ENCODE measurements around the gene RNASE7.
A peak's percentile ranks its signal among the peaks of the same experiment; 100 is the strongest.
"Not testable (repeated sequence)": the region's sequence is repeated elsewhere in the genome, so short reads cannot be mapped to it uniquely, and the experiment has no call there.

The RNASE7 gene, protein sequence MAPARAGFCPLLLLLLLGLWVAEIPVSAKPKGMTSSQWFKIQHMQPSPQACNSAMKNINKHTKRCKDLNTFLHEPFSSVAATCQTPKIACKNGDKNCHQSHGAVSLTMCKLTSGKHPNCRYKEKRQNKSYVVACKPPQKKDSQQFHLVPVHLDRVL

DNA sequence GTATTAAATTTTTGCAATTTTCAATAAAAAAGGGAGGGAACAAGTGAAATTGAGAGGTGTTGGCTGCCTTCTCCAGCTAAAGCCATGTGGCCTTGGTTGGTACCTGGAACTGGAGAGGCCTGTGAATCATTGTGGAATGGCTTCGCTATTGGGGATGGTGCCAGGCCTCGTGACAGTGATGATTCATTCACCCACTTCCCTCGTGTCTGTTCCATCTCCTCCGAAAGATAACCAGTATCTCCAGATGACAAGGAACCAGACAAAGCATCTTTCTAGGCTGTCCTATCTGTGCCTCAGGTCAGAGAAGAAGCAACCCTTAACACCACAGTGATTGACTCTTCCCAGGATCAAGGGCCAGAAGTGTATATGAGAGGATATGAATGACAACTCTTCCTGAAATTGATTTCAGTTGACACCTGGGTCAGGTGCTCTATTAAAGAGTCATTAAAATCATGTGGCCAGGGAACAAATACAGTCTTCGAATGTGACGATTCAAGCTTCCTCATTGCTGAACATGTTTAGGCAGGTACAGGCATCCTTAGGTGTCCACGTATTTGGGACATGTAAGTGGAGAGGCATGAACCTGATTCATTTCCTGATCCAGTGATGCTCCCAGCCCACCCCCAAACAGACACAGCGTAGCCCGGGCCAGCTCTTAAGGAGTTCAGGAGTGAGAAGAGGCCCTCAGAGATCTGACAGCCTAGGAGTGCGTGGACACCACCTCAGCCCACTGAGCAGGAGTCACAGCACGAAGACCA is at the start of gene RNASE7:
Gene RNASE7 (plus strand): TSS at position 687 of the 758 bp plus-strand sequence. CDS start 631 bp downstream, outside the sequence.
- no peak for DNase-seq (ENCODE audit: low read depth in 2 of 2, low spot score in 1 of 2)

DNA sequence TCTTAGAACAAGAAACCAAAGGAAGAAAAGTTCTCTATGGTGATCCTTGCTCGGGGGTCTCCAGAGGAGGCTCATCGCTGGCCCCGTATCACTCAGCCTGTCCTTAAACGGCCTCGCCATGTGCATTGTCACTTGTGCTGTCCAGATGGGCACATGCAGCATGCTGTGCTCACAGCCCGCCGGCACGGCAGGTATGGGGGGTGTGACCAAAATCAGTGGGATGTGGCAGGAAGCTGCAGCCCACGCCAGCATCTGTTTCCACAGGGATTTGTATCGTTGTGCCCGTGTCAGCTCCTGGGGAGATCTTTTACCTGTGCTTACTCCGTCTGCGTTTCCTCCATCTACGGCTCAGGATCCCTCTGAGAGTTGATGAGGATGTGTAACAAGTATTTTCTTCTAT is 45.6 kb upstream of the RNASE7 start:
- DNase-seq (ENCODE audit: low read depth in 2 of 2, low spot score in 1 of 2) = no peak

- no peak for DNase-seq (ENCODE audit: low read depth in 2 of 2, low spot score in 1 of 2)
These were observed 45.0 kb upstream of the RNASE7 start for GRCh38 chr14:20997115-20997514.

DNA sequence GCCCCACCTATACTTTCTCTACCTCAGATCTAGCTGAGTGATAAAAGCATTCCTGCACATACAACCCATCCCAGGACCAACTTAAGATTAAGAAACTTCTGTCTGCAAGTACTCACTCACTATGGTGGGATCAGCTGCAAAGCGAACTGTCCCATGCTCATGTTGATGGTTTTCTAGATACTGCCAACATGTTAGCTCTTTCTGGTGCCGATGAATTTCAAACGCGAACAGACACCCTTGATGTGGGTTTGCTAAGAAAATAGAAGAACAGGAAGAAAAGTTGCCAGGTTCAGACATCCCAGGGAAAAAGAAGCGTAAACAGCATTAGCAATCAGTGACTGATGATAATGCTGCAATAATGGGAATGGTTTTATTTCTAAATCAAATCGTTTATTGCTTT is 44.6 kb upstream of the RNASE7 start:
- no peak for DNase-seq (ENCODE audit: low read depth in 2 of 2, low spot score in 1 of 2)

DNA sequence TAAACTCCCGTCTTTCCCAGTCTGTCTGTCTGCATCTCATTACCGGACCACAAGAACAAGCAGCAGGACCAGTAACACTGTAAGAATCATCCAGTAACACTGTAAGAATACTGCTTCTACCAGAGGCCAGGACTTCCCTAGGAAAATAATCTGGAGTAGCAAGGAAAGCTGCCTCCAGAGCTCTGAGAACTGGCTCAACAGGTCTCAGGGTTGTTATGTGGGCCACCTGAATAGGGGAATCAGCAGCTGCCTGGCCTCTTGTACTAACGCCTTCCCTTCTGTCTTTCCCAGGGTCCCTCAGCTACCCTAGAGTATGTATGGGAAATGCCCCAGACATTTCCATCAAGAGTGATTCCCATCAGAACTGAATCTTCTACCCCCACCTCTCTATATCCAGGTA is 44.0 kb upstream of the RNASE7 start:
- no peak for DNase-seq (ENCODE audit: low read depth in 2 of 2, low spot score in 1 of 2)

DNA sequence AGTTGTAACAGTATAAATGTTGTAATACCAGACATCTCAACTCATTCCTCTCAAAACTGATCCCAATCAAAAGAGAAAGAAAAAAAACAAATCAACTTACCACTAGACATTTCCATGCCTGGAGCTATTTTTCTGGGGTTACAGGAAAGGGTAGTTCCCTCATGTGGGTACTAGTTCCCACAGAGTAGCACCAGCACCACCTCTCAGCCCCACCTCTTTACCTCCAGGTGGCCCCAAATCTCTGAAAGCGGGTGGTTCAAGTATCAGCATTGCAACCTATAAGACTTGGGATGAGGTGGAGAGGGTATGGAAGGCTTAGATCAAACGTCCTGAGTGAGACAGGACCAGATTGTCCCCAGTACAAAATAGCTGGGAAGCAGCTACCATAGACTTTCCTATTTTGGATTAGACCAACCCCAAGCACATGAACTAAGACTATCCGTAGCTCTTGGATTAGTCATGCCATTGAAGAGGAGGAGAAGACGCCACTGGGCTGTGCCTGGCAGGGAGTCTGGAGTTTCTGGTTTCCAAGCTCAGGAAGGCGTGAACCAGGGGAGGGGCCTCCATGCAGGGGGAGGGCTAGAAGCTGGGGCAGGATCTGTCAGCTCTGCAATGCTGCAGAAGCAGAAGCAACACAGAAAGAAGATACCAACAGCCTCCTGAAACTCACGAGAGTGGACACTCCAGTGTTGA is 43.3 kb upstream of the RNASE7 start, which contains the start of gene SLC39A2:
Gene SLC39A2 (plus strand): TSS at position 620 of the 693 bp plus-strand sequence. CDS start 154 bp downstream, outside the sequence.
- DNase-seq (ENCODE audit: low read depth in 2 of 2, low spot score in 1 of 2) = no peak

GRCh38 chr14:20999591-20999990 is 42.6 kb upstream of the RNASE7 start:
- DNase-seq (ENCODE audit: low read depth in 2 of 2, low spot score in 1 of 2) = no peak

- no peak for DNase-seq (ENCODE audit: low read depth in 2 of 2, low spot score in 1 of 2)
These were observed 40.9 kb upstream of the RNASE7 start for GRCh38 chr14:21001218-21001617.

DNA sequence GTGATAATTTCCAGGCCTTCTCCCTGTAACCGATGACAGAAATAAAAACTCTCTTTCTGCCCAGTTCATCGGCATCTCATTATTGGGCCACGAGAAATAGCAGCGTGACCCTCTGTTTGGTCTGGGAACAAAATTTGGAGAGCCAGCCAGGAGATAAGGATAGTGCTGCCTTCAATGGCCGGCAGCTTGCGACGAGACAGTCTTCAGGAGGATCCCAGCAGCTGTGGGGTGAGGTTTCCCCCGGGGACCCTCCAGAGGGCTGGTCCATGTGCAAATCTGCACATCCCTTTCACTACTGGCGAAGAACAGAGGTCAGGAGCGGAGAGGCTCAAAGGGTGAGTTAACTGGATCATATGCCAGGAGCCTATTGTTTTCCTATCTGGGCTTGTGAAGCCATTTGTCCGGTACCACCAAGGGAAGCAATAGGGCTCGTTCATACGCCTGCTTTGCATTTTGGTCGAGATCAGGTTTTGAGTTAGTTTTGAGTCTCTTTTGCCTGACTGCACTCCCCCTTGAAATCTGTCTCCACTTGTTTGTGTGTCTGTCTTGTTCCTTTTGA is 38.3 kb upstream of the RNASE7 start:
- DNase-seq (ENCODE audit: low read depth in 2 of 2, low spot score in 1 of 2) = no peak

- not testable (repeated sequence) for DNase-seq (ENCODE audit: low read depth in 2 of 2, low spot score in 1 of 2)
These were observed 32.4 kb upstream of the RNASE7 start for GRCh38 chr14:21009721-21010120.

GRCh38 chr14:21011136-21011535 is 31.0 kb upstream of the RNASE7 start:
- no peak for DNase-seq (ENCODE audit: low read depth in 2 of 2, low spot score in 1 of 2)

- DNase-seq (ENCODE audit: low read depth in 2 of 2, low spot score in 1 of 2) = peak; percentile 54 to 74
These were observed 27.4 kb upstream of the RNASE7 start for GRCh38 chr14:21014761-21015190.

- DNase-seq (ENCODE audit: low read depth in 2 of 2, low spot score in 1 of 2) = no peak
These were observed 26.9 kb upstream of the RNASE7 start for GRCh38 chr14:21015312-21015711.

DNA sequence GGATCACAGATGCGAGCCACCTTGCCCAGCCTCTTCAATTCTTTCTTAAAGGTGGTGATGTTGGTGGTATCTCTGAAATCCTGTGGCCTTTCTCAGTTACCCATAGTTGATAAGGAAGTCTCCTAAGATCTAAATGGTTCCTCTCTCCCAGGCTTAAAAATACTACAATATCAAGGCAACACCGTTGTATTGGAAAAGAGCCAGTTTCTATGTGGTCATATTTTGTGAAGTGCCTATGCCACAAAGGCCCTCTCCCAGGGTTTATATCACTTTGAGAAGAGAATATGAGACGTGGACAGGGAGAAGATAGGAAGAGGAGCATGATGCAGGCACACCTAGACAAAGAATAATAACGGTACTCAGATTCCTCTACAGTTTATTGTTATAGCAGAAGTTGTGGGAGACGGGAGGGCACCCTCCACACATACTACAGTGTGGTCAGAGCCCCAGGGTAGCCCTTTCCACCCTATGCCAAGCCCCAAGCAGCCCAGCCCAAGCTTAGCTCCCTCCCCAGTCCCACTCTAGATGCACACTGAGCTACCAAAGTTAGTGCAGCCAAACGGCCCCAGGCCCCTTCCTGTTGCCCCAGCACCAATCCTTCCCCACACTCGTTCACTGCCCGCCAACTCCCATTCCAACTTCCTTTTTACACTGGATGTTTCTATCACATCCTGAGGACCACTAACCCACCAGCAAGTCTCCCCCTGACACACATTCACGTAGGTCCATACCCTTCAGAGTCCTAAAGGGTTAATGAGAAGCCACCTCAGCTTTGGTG is 25.6 kb upstream of the RNASE7 start:
- no peak for DNase-seq (ENCODE audit: low read depth in 2 of 2, low spot score in 1 of 2)

DNA sequence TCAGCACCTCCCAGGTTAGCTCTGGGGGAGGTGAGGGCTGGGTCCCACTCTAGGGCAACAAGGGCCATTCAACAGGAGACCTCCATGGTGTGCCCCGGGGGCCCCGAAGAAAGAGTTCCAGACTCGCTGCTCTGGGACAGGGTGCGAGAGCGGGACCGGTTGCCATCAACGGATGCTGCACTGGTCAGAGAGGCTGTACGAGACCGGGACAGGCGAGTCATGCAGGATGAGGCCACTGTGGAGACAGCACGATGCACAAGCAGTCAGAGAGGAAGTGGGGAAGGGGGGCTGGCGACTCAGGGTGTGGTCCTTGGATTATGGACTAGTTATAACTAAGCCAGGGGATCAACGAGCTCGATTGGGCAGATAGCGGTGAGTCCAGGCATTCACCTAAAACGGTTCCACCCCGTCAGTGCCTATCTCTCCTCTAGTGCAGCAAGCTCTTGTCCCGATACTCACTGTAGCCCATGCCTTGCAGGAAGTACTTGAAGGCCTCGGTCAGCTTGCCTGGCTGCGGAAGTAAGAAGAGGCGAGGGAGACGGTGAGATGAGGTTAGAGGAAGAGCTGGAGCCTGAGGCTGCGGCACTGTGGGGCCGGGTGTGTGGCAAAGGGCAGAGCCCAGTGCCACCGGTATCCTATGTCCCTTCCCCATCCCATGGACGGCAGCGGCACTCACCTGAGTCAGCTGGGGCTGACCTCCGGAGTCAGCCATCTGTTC is 24.5 kb upstream of the RNASE7 start:
- DNase-seq (ENCODE audit: low read depth in 2 of 2, low spot score in 1 of 2) = no peak

GRCh38 chr14:21018286-21018685 is 23.9 kb upstream of the RNASE7 start:
- no peak for DNase-seq (ENCODE audit: low read depth in 2 of 2, low spot score in 1 of 2)

DNA sequence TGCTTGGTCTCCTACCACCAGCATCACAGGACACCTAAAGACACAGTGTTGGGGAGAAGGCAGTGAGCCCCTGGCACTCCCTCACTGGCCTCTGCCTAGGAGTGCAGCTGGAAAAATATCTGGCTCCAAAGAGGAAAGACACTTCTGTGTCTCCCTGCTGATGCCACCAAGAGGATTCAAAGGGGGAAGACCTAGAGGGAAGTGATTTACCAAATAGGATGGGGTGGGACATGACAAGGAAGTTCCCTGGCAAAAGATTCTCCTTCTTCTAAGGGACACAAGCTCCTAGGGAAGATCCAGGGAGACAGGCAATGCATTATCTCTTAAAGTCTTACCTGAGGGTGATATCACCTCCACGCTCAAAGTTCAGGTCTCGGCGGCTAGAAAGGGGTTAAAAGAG is 23.4 kb upstream of the RNASE7 start:
- DNase-seq (ENCODE audit: low read depth in 2 of 2, low spot score in 1 of 2) = no peak

- no peak for DNase-seq (ENCODE audit: low read depth in 2 of 2, low spot score in 1 of 2)
These were observed 22.8 kb upstream of the RNASE7 start for GRCh38 chr14:21019366-21019765.

DNA sequence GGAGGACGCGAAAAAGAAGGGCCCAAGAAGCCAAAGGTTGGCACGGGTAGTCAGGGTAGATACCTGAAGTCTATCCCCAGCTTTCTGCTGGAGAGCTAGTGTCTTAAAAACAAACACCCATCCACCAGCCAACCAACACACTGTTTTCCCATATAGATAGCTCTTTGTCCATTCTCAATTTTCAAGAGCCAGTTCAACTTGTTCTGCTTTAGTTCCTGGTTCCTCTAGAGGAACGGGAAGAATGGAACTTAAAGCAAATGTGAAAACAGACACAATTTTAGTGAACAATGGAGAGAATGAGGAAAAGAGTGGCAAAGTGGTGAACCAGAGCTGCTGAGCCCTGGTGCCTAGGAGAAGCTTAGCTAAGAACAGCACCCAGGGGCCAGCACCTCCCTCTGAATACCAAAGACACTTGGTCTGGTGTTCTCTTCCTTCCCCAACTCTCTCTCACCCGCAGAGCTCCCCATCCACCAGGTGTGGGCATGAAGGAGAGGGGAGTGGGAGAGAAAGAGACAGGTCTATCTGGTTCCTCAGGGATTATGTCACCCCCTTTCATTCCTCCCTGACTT is 21.1 kb upstream of the RNASE7 start:
- DNase-seq (ENCODE audit: low read depth in 2 of 2, low spot score in 1 of 2) = no peak

DNA sequence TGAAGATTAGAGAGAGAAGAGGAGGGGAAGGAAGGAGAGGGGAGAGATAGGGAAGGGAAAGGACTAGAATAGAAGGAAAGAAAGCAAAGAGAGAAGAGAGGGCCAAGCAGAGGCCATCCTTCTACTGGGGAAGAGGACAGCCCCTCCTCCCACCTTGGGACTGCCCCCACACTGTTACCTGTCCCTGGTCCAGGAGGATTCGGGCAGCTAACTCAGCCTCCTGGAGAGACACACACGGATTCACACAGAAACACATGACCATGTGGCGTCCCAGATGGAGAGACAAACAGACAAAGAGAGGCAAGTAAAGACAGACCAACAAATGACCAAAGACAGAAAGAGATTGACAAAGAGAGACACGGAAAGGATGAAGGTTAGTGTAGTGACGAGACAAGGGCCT is 19.5 kb upstream of the RNASE7 start:
- DNase-seq (ENCODE audit: low read depth in 2 of 2, low spot score in 1 of 2) = no peak
